HuH-7.5 (cell line): ENCODE data around the gene NABP1.
"Not testable (repeated sequence)": the region's sequence is repeated elsewhere in the genome, so short reads cannot be mapped to it uniquely, and the experiment has no call there.

Source experiments
- DNase-seq: peaks from one replicate; pipeline ENCODE4 v3.0.0; 2011; ENCODE audit warnings: low spot score

The NABP1 gene

DNA sequence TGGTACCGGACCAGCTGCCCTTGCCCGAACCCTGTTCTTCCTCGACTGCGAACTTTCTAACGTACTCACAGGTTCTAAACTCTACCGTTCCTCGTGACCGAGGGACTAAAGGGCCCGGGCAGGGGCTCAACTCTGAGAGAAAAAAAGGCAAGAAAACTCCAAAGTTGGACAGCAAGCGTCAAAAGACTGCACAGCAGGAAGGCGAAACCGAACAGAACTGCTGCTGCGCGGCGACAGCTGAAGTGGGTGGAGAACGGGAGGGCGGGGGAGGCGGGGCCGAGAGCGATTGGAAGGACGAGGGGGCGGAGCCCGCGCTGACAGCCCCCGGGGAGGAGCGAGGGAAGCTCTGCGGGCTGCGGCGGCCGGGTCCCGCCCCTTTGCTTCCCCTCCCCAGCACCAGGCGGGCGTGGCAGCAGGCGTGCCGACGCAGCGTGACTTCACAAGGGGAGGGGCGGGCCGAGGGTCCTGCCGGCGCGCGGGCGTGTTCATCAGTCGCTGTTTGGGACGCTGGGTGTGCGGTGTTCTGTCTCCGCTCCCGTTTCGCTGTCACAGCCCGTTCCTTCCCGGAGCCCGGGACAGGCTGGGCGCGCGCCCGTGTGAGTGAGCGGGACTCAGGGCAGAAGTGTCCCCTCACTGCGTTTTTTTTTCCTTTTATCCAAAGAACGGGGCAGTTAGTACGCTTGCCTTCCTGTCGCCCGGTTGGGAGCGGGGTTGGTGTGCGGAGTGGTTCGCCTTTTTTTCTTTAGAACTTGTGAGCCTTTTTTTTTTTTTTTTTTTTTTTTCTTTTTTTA is at the start of gene NABP1:
NABP1 (plus strand) TSS at position 491 of the 791 bp plus-strand sequence. CDS start 479 bp downstream, outside the sequence.
- peak; percentile 68 for DNase-seq

- DNase-seq = no peak
These were observed 48.9 kb upstream of the NABP1 start for GRCh38 chr2:191629001-191629453.

- DNase-seq = no peak
These were observed 47.8 kb upstream of the NABP1 start for GRCh38 chr2:191629976-191630712.

- DNase-seq = peak; percentile 16
These were observed 46.2 kb upstream of the NABP1 start for GRCh38 chr2:191631754-191632153.

- no peak for DNase-seq
These were observed 45.5 kb upstream of the NABP1 start for GRCh38 chr2:191632426-191632825.

DNA sequence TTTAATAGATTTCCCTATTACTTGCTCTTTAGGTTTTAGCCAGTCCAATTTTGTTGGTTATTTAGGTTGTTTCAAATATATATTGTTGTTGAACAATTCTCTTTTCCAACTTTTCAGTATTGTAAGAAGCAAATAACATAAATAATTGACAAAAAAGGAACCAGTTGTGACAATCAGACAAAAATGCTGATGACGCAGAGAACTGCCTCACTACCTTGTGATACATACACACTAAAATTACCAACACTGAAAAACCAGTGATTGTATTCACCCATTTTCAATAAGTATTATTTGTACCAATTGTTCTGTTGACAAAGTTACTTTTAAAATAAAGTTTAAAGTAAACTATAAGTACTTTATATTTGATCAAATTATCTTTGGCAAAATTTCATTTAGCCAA is 43.1 kb upstream of the NABP1 start:
- DNase-seq = no peak

- DNase-seq = no peak
These were observed 42.4 kb upstream of the NABP1 start for GRCh38 chr2:191635333-191636234.

GRCh38 chr2:191636235-191636543 is 41.7 kb upstream of the NABP1 start:
- no peak for DNase-seq

- no peak for DNase-seq
These were observed 41.4 kb upstream of the NABP1 start for GRCh38 chr2:191636586-191636985.

GRCh38 chr2:191637182-191638078 is 40.5 kb upstream of the NABP1 start:
- no peak for DNase-seq

GRCh38 chr2:191638079-191638801 is 39.7 kb upstream of the NABP1 start:
- DNase-seq = no peak

GRCh38 chr2:191638802-191639172 is 39.1 kb upstream of the NABP1 start:
- no peak for DNase-seq

DNA sequence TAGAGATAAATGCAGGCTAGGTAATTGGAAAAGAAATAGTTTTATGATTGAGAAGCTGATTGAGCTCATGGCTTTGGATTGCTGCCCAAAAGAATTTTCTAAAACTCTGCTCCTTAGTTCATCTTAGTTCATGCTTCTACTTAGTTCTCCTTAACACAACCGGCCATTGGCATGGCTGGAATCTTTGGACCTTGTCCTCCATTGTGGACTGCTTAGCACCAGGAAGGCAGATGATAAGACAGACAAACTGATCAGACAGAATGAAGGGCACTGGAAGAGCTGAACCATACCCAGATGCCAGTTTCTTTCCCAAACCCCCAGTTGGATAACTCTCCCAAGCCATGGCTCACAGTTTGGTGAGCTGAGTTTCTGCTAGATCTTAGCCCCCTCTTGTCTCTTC is 36.3 kb upstream of the NABP1 start:
- no peak for DNase-seq

GRCh38 chr2:191642541-191642940 is 35.4 kb upstream of the NABP1 start:
- DNase-seq = no peak

GRCh38 chr2:191643429-191643828 is 34.5 kb upstream of the NABP1 start:
- no peak for DNase-seq

- DNase-seq = not testable (repeated sequence)
These were observed 33.3 kb upstream of the NABP1 start for GRCh38 chr2:191644613-191645012.

- no peak for DNase-seq
These were observed 32.9 kb upstream of the NABP1 start for GRCh38 chr2:191645032-191645431.

- no peak for DNase-seq
These were observed 32.3 kb upstream of the NABP1 start for GRCh38 chr2:191645434-191646162.

- DNase-seq = no peak
These were observed 31.6 kb upstream of the NABP1 start for GRCh38 chr2:191646163-191646902.
